ENCODE data around the gene DMBT1.

- no peak for TF ChIP-seq CTCF (IDR thresholded peaks at IDR 0.05)
- TF ChIP-seq POLR2A (IDR thresholded peaks at IDR 0.05), result no peak
- no peak for TF ChIP-seq POLR2AphosphoS5 (IDR thresholded peaks at IDR 0.05; ENCODE audit: insufficient read depth in 1 of 2, low read depth in 1 of 2)
Measured at GRCh38 chr10:122554131-122555036, 6.2 kb upstream of the DMBT1 start.
